Panc1 (cell line): Measurements from ENCODE around the gene GNAO1. TPM values are rescaled to one million over a fixed set of nuclear protein-coding genes. Genes with fewer than 3 reads are reported as not detected.
A peak's percentile ranks its signal among the peaks of the same experiment; 100 is the strongest.

Experiments used
- ATAC-seq: fragments of 200-7000 bp; cut with Tn5 transposase; 2 replicates; pipeline ENCODE4 v1.9.1; 2020; ENCODE audit warnings: mild to moderate bottlenecking, moderate library complexity
- BruUV-seq: library from RNA; stranded (reverse); fragments of 400-500 nt; replicated peaks from 2 replicates; lab custom pipeline; 2021; lab: Mats Ljungman, UMichigan
- CTCF ChIA-PET: fragments of 300-600 bp; sonication (Branson Sonifier 250); formaldehyde crosslinking; loops from one replicate; lab custom pipeline; 2022; ENCODE audit warnings: antibody characterized with exemption; lab: Charles Lee
- POLR2A ChIA-PET: fragments of 300-600 bp; sonication (Branson Sonifier 250); formaldehyde crosslinking; loops from one replicate; lab custom pipeline; 2022; ENCODE audit warnings: antibody characterized with exemption; lab: Charles Lee
- DNase-seq: peaks from one replicate; pipeline ENCODE4 v3.0.0-alpha.2; 2010; ENCODE audit warnings: low read depth, low spot score
- H3K27ac ChIP-seq: 2 replicates; pipeline ENCODE4 v1.5.1; 2011; ENCODE audit warnings: mild to moderate bottlenecking, low read length, inconsistent platforms
- H3K27me3 ChIP-seq: fragments of 200-500 bp; sonication (Bioruptor generic); 2 replicates; pipeline ENCODE4 v1.6.0; 2014; ENCODE audit warnings: low read length, inconsistent platforms; ENCODE audit not compliant: control insufficient read depth, insufficient read depth
- H3K36me3 ChIP-seq: fragments of 200-500 bp; sonication (Bioruptor generic); 2 replicates; pipeline ENCODE4 v1.5.1; 2014; ENCODE audit warnings: inconsistent platforms, mild to moderate bottlenecking, low read length, moderate library complexity; ENCODE audit not compliant: control insufficient read depth, insufficient read depth
- H3K4me1 ChIP-seq: 2 replicates; pipeline ENCODE4 v1.5.1; 2011; ENCODE audit warnings: inconsistent platforms, mild to moderate bottlenecking, low read length, moderate library complexity; ENCODE audit not compliant: control insufficient read depth, insufficient read depth
- H3K4me3 ChIP-seq, 2 experiments: 2 replicates each; pipeline ENCODE4 v1.5.1; 2011 to 2012; ENCODE audit warnings: low read depth in 2 of 2, low read length in 2 of 2, mild to moderate bottlenecking in 2 of 2, inconsistent platforms in 1 of 2, moderate library complexity in 1 of 2
- H3K9me3 ChIP-seq: fragments of 200-500 bp; sonication (Bioruptor generic); 2 replicates; pipeline ENCODE4 v1.5.1; 2014; ENCODE audit warnings: low read depth, mild to moderate bottlenecking, inconsistent platforms, low read length, moderate library complexity; ENCODE audit not compliant: control insufficient read depth, insufficient read depth
- CTCF ChIP-seq: fragments of 450-650 bp; IDR thresholded peaks from 2 replicates; pipeline ENCODE4 v1.5.1; 2017; ENCODE audit warnings: mild to moderate bottlenecking
- POLR2AphosphoS5 ChIP-seq: IDR thresholded peaks from 2 replicates; pipeline ENCODE4 v1.6.1; 2012; ENCODE audit warnings: mild to moderate bottlenecking, low read depth, low read length, moderate library complexity
- REST ChIP-seq, 2 experiments: IDR thresholded peaks; 2 replicates each; pipeline ENCODE4 v1.6.1; 2011 to 2012; ENCODE audit warnings: low read depth in 2 of 2, control low read depth in 1 of 2, low read length in 1 of 2, mild to moderate bottlenecking in 1 of 2, moderate library complexity in 1 of 2; ENCODE audit not compliant: insufficient read depth in 1 of 2
- SIN3A ChIP-seq: IDR thresholded peaks from 2 replicates; pipeline ENCODE4 v1.6.1; 2012; ENCODE audit warnings: low read depth, mild to moderate bottlenecking, low read length, moderate library complexity, borderline replicate concordance; ENCODE audit not compliant: insufficient read depth
- TCF7L2 ChIP-seq: IDR thresholded peaks from 2 replicates; pipeline ENCODE4 v1.6.1; 2011; ENCODE audit warnings: mild to moderate bottlenecking, low read depth, low read length, inconsistent platforms
- in situ Hi-C: cut with HindIII; loops from 2 replicates; pipeline ENCODE4 v1.10.0; 2016; ENCODE audit warnings: low sequenced_read_pairs, low pct_unique_long_range_greater_than_20kb
- intact Hi-C: fragments of 100-400 bp; cut with micrococcal nuclease; formaldehyde crosslinking; loops from one replicate; pipeline ENCODE4 v1.10.0; 2022; ENCODE audit not compliant: unreplicated experiment
- microRNA-seq: library from miRNA; unstranded; fragments of <30 nt; microRNA quantifications from one replicate; pipeline ENCODE4 v1.1.0, GENCODE V29; 2020; ENCODE audit not compliant: unreplicated experiment
- total RNA-seq: library from RNA; stranded (reverse); gene quantifications from one replicate; pipeline ENCODE4 v1.2.1, GENCODE V29; 2021; ENCODE audit not compliant: unreplicated experiment

The GNAO1 gene
- total RNA-seq, 1 experiment from 2014 or later = 33.4 TPM

- H3K4me3 ChIP-seq = no peak overlapping the region
- ATAC-seq (peak; percentile 85), DNase-seq (no peak)
- no peaks in the 10 kb centered on the region for H3K4me1 ChIP-seq
- ChIA-PET CTCF (no interaction called here), POLR2A (no interaction called here)
- no peaks in the 10 kb centered on the region for H3K9me3 ChIP-seq
- TF ChIP-seq CTCF (peak; percentile 38), POLR2AphosphoS5 (no peak)
- no TSS peak for BruUV-seq
- intact Hi-C loops = no loop called here
- H3K27ac ChIP-seq = no peak overlapping the region
- in situ Hi-C loops = no loop called here
- H3K36me3 ChIP-seq = peaks cover 18% of the 10 kb centered on the region
- no peaks in the 10 kb centered on the region for H3K27me3 ChIP-seq
These were observed 210.2 kb downstream of the GNAO1 start for GRCh38 chr16:56401482-56401881.

GRCh38 chr16:56405977-56406672 lies 214.8 kb downstream of the GNAO1 start:
- H3K27me3 ChIP-seq = no peaks in the 10 kb centered on the region
- H3K4me1 ChIP-seq = no peaks in the 10 kb centered on the region
- DNase-seq (no peak), ATAC-seq (no peak)
- in situ Hi-C loops = no loop called here
- no peaks in the 10 kb centered on the region for H3K9me3 ChIP-seq
- TF ChIP-seq POLR2AphosphoS5 (no peak), TCF7L2 (no peak), CTCF (no peak), SIN3A (no peak), REST (IDR thresholded peaks at IDR 0.05; ENCODE audit: insufficient read depth in 1 of 2, low read depth in 2 of 2, low read length in 1 of 2) (no peak)
- ChIA-PET CTCF (no interaction called here), POLR2A (interaction anchor here (0.6 kb wide), 1 partner anchor 296 kb away, joined by 4 read pairs; no protein-coding TSS in a partner anchor)
- intact Hi-C loops = no loop called here
- no TSS peak for BruUV-seq
- H3K36me3 ChIP-seq = peaks cover 18% of the 10 kb centered on the region
- H3K27ac ChIP-seq = no peak overlapping the region
- H3K4me3 ChIP-seq = no peak overlapping the region

Small RNAs within 50 kb of the gene (microRNA-seq; reads per million reads assigned to microRNA genes)
- gene MIR3935 = not detected

Other genes with a start within 250 kb of the GNAO1 start
- gene AMFR, start 234.1 kb downstream of the GNAO1 start, total RNA-seq = 89.6 TPM